Stimulated activated CD4-positive, alpha-beta T cell treated with anti-CD3 and anti-CD28 coated beads, Interleukin-15, amount 100 ng/mL, for 1 hour (primary cell): ENCODE measurements around the gene SLC26A3.
"Not testable (repeated sequence)": the region's sequence is repeated elsewhere in the genome, so short reads cannot be mapped to it uniquely, and the experiment has no call there.

Experiments used
- DNase-seq, 2 donors: peaks; one replicate each; pipeline ENCODE4 v3.0.0-alpha.2; 2020; ENCODE audit warnings: low read depth in 1 of 2, low spot score in 1 of 2

Gene SLC26A3

GRCh38 chr7:107803009-107803610 lies at the start of gene SLC26A3:
TSS of gene SLC26A3 (minus strand) at chr7:107803223. CDS start at chr7:107794509, 8,714 bp downstream.
- no peak for DNase-seq

- no peak for DNase-seq
These were observed 47.6 kb upstream of the SLC26A3 start for GRCh38 chr7:107850643-107851042.

- DNase-seq: no peak
These were observed 47.2 kb upstream of the SLC26A3 start for GRCh38 chr7:107850216-107850615.

- not testable (repeated sequence) for DNase-seq
These were observed 45.2 kb upstream of the SLC26A3 start for GRCh38 chr7:107848211-107848610.

DNA sequence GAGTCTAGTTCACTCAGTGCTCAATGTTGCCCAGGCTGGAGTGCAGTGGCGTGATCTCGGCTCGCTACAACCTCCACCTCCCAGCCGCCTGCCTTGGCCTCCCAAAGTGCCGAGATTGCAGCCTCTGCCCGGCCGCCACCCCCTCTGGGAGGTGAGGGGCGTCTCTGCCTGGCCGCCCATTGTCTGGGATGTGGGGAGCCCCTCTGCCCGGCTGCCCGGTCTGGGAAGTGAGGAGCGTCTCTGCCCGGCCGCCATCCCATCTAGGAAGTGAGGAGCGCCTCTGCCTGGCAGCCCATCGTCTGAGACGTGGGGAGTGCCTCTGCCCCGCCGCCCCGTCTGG lies 44.8 kb upstream of the SLC26A3 start:
- DNase-seq: not testable (repeated sequence)

DNA sequence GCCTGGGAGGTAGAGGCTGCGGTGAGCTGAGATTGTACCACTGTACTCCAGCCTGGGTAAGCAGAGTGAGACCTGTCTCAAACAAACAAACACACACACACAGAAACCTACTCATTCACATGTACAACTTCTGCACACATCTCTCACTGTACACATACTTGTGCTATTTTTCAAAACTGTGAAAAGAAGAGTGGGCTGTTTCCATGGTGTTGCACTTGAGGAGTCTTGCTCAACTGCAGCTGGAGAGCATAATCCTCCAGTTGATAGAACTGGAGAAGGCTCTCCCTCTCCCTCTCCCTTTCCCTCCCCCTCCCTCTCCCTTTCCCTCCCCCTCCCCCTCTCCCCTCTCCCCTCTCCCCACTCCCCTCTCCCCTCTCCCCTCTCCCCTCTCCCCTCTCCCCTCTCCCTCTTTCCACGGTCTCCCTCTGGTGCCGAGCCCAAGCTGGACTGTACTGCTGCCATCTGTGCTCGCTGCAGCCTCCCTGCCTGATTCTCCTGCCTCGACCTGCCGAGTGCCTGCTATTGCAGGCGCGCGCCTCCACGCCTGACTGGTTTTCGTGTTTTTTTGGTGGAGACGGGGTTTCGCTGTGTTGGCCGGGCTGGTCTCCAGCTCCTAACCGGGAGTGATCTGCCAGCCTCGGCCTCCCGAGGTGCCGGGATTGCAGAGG lies 44.3 kb upstream of the SLC26A3 start:
- no peak for DNase-seq

DNA sequence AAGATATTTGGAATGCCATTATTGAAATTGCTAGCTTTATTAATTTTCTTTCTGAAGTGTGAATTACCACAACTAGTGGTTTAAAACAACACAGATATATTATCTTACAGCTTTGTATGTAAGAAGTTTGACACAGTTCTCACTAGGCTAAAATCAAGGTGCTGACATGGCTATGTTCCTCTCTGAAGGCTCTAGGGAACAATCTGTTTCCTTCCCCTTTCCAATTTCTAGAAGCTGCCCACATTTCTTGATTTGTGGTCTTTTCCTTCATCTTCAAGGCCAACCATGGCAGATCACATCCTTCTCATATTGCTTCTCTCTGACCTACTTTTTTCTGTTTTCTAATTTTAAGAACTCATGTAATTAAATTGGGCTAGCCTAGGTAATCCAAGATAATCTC lies 43.3 kb upstream of the SLC26A3 start:
- no peak for DNase-seq

- no peak for DNase-seq
These were observed 40.2 kb upstream of the SLC26A3 start for GRCh38 chr7:107843184-107843583.

DNA sequence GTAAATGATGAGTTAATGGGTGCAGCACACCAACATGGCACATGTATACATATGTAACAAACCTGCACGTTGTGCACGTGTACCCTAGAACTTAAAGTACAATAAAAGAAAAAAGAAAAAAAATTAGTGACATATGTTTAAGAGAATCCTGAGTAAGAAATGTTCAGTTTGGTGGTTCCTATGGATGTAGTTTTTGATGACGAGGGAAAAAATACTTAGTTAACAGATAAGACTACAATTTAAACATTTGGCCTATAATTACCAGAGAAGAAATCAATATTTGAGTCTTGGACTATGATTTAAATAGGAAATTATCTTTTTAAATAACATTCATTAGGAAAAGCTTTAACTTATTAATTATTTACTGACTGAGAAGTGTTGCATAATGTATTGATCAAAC lies 39.2 kb upstream of the SLC26A3 start:
- DNase-seq: no peak

DNA sequence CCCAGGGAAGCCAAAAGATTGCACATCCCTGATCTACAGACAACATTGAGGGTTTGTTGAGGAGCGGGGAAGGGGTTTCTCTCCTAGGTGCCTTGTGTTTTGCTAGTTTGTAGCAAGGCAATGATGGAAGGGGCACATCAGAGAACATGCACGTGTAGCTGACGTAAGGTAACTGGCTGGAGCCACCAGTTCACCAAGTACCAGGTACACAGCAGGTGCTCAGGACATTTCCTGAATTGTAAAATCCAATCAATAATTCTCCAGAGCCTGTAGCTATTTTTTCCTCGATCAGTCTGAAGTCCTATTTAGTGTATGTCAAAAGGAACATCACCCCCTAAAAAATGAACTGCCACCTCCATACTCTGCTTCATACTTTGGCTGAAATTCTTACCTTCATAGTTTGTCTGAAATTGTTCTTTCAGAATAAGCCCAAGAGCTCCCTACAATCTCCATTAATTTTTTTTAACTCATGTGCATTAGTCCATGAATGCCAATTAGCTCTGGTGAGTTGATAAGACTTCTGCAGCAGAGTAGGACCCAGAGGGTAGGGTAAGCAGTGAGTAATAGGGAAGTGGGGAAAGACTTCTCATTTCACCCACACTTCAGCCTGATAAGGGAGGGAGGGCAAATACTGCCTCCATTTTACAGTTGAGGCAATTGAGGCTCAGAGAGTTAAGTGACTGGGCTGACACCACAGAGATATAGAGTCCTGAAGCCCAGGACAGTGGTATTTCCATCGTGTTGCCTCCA lies 36.0 kb upstream of the SLC26A3 start:
- no peak for DNase-seq

- DNase-seq: no peak
These were observed 35.1 kb upstream of the SLC26A3 start for GRCh38 chr7:107838024-107838601.

DNA sequence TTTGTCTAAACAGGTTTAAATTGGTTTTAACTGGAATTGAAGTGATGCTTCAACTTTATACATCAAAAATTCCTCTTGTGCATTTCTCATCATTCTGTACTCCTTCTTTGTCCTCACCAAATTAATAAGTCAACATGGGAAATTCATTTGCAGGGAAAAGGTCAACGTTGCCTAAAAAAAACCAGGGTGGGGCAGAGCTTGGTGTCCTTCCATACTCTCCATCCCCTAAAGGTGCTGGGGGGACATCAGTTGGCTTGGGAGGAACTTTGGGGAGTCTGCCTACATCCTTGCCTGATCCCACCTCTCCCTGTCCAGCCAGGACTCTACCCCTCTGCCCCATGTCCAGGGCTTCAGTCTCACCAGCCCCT lies 34.1 kb upstream of the SLC26A3 start:
- DNase-seq: no peak

DNA sequence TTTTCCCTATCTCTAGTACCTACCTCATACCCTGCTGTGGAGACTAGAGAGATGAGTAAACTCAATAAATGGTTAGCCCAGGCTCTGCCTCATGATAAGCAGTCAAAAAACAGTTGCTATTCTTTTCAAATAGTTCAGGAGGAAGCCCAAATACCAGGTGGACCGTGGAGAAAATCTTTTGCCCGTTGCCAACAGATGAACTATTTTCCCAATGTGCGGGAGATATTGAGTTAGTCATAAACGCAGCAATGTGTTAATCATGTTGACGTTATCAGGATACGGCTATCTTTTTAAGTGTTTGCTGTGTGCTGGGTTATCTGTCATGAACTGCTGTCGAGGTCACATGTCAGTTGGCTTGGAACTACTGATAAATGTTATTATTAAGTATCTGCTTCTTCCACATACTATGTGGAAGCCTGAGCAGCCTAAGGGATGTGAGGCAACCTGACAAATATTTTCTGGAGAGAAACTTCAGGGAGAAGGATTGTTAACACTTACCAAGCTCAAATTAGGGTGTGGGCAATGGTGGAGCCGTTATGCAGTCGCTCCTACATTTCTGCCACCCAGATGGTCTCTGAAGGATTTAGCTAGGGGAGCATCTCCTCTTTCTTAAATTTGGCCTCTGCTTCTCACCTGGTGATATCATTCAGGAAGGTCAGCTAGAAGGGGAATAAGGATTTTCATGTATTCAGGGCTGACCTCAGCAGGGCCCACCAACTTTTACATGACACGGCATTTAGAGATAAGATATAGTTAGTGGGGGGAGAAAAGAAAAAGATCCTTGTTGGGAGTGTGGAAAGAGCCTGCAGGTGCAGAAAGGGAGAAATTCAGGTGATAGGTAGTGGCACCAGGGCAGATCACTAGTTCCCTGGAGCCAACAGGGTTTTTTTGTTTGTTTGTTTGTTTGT lies 33.5 kb upstream of the SLC26A3 start:
- DNase-seq: no peak

- no peak for DNase-seq
These were observed 31.4 kb upstream of the SLC26A3 start for GRCh38 chr7:107834401-107834800.

- no peak for DNase-seq
These were observed 30.7 kb upstream of the SLC26A3 start for GRCh38 chr7:107833684-107834106.

GRCh38 chr7:107830420-107830819 lies 27.4 kb upstream of the SLC26A3 start:
- no peak for DNase-seq

GRCh38 chr7:107828540-107828939 lies 25.5 kb upstream of the SLC26A3 start:
- no peak for DNase-seq

GRCh38 chr7:107827501-107827900 lies 24.5 kb upstream of the SLC26A3 start:
- no peak for DNase-seq

DNA sequence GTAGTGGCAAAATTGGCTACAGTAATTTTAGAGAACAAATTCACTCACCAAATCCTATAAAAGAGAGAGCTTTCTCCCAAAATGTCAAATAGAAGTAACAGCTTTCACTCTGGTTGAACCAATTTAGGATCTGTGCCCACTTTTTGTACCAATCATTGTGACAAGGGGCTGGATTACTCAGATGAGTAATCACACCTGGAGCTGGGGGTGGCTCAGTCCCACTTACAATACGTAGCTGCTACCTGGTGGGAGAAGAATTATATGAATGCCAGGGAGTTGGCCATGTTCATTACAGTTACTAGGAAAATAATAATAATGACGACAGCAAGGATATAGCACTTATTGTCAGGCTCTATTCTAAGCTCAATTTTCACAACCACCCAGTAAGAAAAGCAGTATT lies 23.4 kb upstream of the SLC26A3 start:
- DNase-seq: no peak

- DNase-seq: no peak
These were observed 21.8 kb upstream of the SLC26A3 start for GRCh38 chr7:107824858-107825257.

- no peak for DNase-seq
These were observed 15.6 kb upstream of the SLC26A3 start for GRCh38 chr7:107818622-107819021.
